ENCODE results near the gene IFI44L.
A peak's percentile ranks its signal among the peaks of the same experiment; 100 is the strongest.

The IFI44L gene

DNA sequence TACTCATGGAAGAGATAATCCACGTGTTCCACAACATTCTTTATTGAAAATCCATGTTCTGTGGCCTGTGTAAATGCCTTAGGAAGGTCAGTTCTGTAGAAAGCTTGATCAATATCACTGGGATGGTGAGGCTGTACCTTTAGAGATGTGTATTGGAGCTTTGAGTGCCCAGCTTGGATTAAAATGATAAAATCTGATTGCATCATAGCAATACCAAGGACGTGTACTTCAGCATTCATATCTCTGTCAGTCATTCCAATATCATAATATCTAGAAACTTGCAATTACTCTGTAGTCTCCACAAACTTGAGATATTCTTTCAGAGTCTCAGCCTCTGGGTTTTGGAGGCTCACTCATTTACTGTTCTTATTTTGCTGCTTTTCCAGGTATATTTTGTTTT is 61.0 kb downstream of the IFI44L start:
- DNase-seq (ENCODE audit: extremely low read depth, low read depth): no peak

DNA sequence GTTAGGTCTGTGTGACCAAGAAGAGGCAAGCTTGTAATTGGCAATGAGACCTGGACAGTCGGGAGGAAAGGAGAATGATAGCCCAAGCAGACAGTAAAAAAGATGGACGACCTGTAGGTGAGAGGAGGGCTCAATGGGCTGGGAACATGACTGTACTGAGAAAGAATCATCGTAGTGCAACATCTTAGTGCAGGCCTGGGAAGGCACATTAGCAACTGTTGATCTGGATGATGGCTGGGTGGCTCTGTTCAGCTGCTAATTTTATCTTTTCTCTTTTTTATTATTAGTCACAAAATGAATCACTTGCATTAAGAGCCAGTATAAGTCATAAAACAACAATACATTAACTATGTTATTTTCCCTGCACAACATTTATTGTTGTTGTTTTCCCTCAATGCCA is 62.2 kb downstream of the IFI44L start:
- TF ChIP-seq, protein P1, sequence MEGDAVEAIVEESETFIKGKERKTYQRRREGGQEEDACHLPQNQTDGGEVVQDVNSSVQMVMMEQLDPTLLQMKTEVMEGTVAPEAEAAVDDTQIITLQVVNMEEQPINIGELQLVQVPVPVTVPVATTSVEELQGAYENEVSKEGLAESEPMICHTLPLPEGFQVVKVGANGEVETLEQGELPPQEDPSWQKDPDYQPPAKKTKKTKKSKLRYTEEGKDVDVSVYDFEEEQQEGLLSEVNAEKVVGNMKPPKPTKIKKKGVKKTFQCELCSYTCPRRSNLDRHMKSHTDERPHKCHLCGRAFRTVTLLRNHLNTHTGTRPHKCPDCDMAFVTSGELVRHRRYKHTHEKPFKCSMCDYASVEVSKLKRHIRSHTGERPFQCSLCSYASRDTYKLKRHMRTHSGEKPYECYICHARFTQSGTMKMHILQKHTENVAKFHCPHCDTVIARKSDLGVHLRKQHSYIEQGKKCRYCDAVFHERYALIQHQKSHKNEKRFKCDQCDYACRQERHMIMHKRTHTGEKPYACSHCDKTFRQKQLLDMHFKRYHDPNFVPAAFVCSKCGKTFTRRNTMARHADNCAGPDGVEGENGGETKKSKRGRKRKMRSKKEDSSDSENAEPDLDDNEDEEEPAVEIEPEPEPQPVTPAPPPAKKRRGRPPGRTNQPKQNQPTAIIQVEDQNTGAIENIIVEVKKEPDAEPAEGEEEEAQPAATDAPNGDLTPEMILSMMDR (IDR thresholded peaks at IDR 0.05; ENCODE audit: low read depth, low read length): no peak
- no peak for DNase-seq (ENCODE audit: extremely low read depth, low read depth)

More for the DNA sequence above, 61.0 kb downstream of the IFI44L start:
- TF ChIP-seq, protein P1 (IDR thresholded peaks at IDR 0.05; ENCODE audit: low read depth, low read length): no peak

DNA sequence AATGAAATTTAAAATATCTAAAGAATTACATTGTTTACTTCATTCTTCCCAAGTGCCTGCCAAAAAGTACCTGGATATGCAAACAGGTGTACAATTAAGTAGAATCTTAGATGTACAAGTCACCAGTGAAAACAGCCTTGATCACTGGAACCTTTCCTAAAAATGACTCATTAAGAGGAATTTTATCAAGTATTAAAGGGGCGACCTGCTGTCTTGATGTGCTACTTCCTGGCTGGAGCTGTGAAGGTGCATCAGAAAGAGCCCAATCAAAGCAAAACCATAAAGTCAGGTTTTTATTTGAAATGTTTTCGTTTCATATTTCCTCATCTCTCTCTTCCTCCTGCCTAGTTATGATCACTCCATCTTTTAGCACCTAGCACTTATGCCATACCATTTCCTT is 62.8 kb downstream of the IFI44L start:
- DNase-seq (ENCODE audit: extremely low read depth, low read depth): no peak
- TF ChIP-seq, protein P1 (IDR thresholded peaks at IDR 0.05; ENCODE audit: low read depth, low read length): no peak

DNA sequence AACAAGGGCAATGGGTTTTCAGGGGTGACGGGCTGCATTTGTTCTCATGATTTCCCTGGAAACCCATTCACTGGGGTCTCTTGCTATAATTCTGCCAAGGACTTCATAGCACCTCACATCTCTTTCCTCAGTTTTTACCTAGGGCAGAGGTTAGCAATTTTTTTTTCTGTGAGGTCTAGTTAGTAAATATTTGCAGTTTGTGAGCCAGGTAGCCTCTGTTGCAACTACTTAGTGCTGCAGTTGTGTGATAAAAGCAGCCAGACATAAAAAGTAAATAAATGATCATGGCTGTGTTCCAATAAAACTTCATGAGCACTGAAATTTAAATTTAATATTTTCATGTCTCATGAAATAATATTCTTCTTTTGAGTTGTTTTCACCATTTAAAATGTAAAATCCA is 67.1 kb downstream of the IFI44L start:
- TF ChIP-seq, protein P1 (IDR thresholded peaks at IDR 0.05; ENCODE audit: low read depth, low read length): no peak
- DNase-seq (ENCODE audit: extremely low read depth, low read depth): no peak

DNA sequence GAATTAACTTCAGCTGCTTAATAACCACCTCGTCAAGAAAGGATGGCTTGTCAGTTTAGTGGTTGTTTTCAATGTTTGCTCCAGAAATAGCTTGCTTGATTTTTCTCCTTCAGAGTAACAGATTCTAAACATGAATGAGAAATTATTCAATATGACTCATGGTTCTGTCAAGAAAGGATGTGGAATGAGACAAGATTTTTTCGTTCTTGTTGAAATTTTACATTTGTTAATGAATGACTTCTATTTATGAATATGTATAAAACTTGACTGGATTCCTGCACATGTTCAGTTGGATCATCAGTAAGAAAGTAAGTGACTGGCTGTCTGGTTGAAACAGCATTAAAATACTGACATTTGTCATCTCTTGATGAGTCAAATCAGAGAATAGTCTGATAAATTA is 67.7 kb downstream of the IFI44L start:
- TF ChIP-seq, protein P1 (IDR thresholded peaks at IDR 0.05; ENCODE audit: low read depth, low read length): no peak
- DNase-seq (ENCODE audit: extremely low read depth, low read depth): no peak

DNA sequence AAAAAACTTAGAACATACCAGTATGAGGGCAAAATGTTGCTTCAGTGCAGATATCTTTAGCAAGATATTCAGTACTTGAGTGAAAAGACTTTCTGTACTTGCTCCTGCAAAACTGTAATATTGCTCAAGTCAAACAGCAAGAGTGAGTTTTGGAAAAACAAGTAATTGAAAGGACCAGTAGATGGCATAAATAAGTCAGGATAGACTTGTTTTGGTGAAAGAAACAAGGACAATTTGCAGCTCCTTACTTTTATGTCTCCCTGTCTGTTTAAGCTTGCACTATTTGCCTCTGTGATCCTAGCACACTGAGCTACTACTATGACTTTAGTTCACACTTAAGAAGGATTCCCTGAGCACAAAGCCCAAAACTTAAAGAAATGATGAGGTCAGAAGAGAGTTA is 68.4 kb downstream of the IFI44L start:
- DNase-seq (ENCODE audit: extremely low read depth, low read depth): peak; percentile 24
- TF ChIP-seq, protein P1 (IDR thresholded peaks at IDR 0.05; ENCODE audit: low read depth, low read length): peak; percentile 47

DNA sequence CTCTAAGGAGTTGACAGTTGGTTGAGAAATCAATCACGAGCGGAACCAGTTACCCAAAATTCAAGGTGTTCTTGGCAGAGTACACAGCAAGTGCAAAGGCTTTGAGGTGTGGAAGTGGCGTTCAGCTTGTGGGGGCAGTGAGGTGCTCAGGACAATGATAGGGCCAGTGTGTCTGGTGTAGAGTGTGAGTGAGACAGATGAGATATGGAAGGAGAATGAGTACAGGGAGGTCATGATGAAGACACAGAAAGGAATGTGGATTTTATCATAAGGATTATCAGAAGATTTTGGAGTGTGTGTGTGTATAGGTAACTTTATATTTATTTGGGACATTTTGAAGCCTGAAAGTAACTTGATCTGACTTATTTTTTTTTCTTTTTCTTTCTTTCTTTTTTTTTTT is 70.3 kb downstream of the IFI44L start:
- TF ChIP-seq, protein P1 (IDR thresholded peaks at IDR 0.05; ENCODE audit: low read depth, low read length): no peak
- DNase-seq (ENCODE audit: extremely low read depth, low read depth): no peak

Measured in AG09319 (cell line).